Lower leg skin (tissue), 3 donors: Measurements from ENCODE around the gene DBR1.

ENCODE experiments used
- CTCF ChIP-seq, 3 donors: fragments of 450-650 bp; IDR thresholded peaks; one replicate each; pipeline ENCODE4 v1.5.1; 2016; ENCODE audit warnings: antibody characterized with exemption in 3 of 3, mild to moderate bottlenecking in 3 of 3, moderate library complexity in 2 of 3
- POLR2A ChIP-seq, 2 donors: fragments of 450-650 bp; IDR thresholded peaks; one replicate each; pipeline ENCODE4 v1.6.1; 2016 to 2017; ENCODE audit warnings: antibody characterized with exemption in 2 of 2, mild to moderate bottlenecking in 1 of 2, moderate library complexity in 1 of 2

DNA sequence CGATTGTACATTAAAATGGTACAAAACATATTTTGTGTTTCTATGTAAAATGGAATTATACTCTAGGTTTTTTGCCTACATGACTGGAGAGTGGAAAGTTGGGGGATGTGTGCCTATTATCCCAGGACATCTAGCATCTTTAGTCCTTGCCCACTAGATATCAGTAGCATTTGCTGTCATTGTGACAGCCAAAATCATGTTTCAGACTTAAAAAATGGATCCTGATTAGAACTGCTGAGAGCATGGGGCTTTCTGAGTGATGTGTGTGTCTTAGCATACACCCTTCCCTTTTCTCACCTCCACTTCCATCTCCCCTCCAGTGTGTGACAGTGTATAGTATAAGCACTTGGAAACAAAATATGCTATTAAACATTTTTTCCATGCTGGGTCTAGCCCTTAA, 25.7 kb upstream of the DBR1 start:
- TF ChIP-seq POLR2A (IDR thresholded peaks at IDR 0.05): no peak
- TF ChIP-seq CTCF (IDR thresholded peaks at IDR 0.05): no peak
